ENCODE results near the gene DTNA. TPM values are rescaled to one million over a fixed set of nuclear protein-coding genes. Genes with fewer than 3 reads are reported as not detected.

The DTNA gene
- total RNA-seq, 1 experiment from 2014 or later, result 10.4 TPM

DNA sequence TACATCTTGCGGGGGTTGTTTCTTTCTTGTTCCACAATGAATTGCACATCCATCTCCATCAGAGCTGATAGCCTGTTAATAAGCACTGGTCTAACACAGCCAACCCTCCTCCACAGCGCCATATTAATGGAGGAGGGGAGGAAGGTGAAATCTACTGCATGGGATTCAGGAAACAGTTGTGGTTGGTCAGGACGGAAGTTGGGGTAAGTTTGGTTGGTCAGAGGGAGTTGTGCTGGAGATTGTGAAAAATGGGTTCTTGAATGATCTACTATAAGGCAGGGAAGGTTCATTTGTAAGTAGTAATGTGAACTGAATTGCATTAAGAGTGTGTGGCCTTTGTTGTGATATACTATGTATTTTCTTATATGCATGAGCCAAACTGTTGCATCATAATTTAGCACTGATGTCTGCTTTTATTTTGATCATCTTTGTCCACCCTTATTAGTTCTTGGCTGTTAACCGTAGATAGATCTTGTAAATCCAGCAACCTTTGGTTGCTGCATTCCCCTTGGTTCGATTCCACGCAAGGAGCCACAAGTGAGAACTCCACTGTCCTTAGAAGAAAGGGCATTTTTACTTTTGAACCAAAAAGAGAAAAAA lies 180.5 kb downstream of the DTNA start:
- POLR2A ChIA-PET, result no interaction called here
- Histone ChIP-seq H3K36me3 (ENCODE audit: control insufficient read depth, insufficient read depth, low read length) (no peaks in the 10 kb centered on the region), H3K4me1 (no peaks in the 10 kb centered on the region), H3K4me3 (ENCODE audit: low read depth, low read length) (no peak overlapping the region), H3K9me3 (no peaks in the 10 kb centered on the region), H3K27me3 (replicated peaks; ENCODE audit: control insufficient read depth, insufficient read depth, low read length) (no peaks in the 10 kb centered on the region)
- intact Hi-C loops (cut with micrococcal nuclease; ENCODE audit: unreplicated experiment), result no loop called here
- H3K36me3 Mint-ChIP-seq (ENCODE audit: insufficient read depth, unreplicated experiment), result no peaks in the 10 kb centered on the region
- H3K9me3 Mint-ChIP-seq (ENCODE audit: unreplicated experiment), result peaks cover 11% of the 10 kb centered on the region
- no peaks in the 10 kb centered on the region for H3K4me1 Mint-ChIP-seq (ENCODE audit: low read depth, unreplicated experiment)
- DNase-seq, result no peak
- no peaks in the 10 kb centered on the region for H3K27me3 Mint-ChIP-seq (ENCODE audit: insufficient read depth, unreplicated experiment)
- H3K27ac Mint-ChIP-seq (ENCODE audit: unreplicated experiment), result no peak overlapping the region
- CTCF ChIA-PET, result no interaction called here
- no peak for TF ChIP-seq CTCF (IDR thresholded peaks at IDR 0.05; ENCODE audit: insufficient read depth in 1 of 2, low read depth in 1 of 2, low read length in 1 of 2, severe bottlenecking in 1 of 2, unreplicated experiment in 1 of 2)
- no peak overlapping the region for H3K4me3 Mint-ChIP-seq (ENCODE audit: unreplicated experiment)
- no TSS peak for BruUV-seq (replicated peaks)

DNA sequence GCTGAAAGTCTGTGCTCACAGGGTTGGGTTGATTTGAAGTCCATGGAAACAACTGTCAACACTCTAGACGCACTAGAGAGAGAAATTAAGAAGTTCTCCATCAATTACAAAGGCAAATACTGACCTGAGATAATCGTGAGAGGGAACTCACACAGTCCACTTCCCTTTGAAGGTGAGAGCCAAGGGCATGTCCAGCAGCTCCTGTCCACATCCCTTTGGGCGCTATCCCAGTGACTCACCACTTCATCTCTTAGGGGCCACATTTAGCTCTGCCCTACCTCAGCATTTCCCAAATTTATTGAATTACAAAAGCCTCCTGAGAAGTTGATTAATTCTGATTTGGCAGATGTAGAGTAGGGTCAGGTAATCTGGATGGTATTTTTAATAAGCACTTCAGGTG lies 182.3 kb downstream of the DTNA start:
- Mint-ChIP-seq H3K9me3 (ENCODE audit: unreplicated experiment) (peaks cover 11% of the 10 kb centered on the region), H3K27me3 (ENCODE audit: insufficient read depth, unreplicated experiment) (no peaks in the 10 kb centered on the region), H3K27ac (ENCODE audit: unreplicated experiment) (no peak overlapping the region), H3K4me3 (ENCODE audit: unreplicated experiment) (no peak overlapping the region), H3K36me3 (ENCODE audit: insufficient read depth, unreplicated experiment) (no peaks in the 10 kb centered on the region), H3K4me1 (ENCODE audit: low read depth, unreplicated experiment) (no peaks in the 10 kb centered on the region)
- ChIA-PET CTCF (no interaction called here), POLR2A (no interaction called here)
- intact Hi-C loops (cut with micrococcal nuclease; ENCODE audit: unreplicated experiment), result no loop called here
- no peaks in the 10 kb centered on the region for H3K9me3 ChIP-seq
- no peak for TF ChIP-seq CTCF (IDR thresholded peaks at IDR 0.05; ENCODE audit: insufficient read depth in 1 of 2, low read depth in 1 of 2, low read length in 1 of 2, severe bottlenecking in 1 of 2, unreplicated experiment in 1 of 2)
- H3K4me3 ChIP-seq (ENCODE audit: low read depth, low read length), result no peak overlapping the region
- H3K36me3 ChIP-seq (ENCODE audit: control insufficient read depth, insufficient read depth, low read length), result no peaks in the 10 kb centered on the region
- BruUV-seq (replicated peaks), result no TSS peak
- no peaks in the 10 kb centered on the region for H3K27me3 ChIP-seq (replicated peaks; ENCODE audit: control insufficient read depth, insufficient read depth, low read length)
- no peak for DNase-seq
- H3K4me1 ChIP-seq, result no peaks in the 10 kb centered on the region

DNA sequence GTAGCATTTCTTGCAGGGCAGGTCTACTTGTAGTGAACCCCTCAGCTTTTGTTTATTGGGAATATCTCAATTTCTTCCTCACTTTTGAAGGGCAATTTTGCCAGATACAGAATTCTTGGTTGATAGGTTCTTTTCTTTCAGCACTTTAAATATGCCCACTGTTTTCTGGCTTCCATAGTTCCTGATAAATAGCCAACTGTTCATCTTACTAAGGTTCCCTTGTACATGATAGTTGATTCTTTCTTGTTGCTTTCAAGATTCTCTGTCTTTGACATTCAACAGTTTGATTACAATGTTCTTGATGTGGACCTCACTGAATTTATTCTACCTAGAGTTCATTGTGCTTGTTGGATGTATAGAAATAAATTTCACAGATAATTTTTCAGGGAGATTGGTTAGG lies 183.1 kb downstream of the DTNA start:
- TF ChIP-seq CTCF (IDR thresholded peaks at IDR 0.05; ENCODE audit: insufficient read depth in 1 of 2, low read depth in 1 of 2, low read length in 1 of 2, severe bottlenecking in 1 of 2, unreplicated experiment in 1 of 2), result no peak
- no TSS peak for BruUV-seq (replicated peaks)
- H3K4me3 ChIP-seq (ENCODE audit: low read depth, low read length), result no peak overlapping the region
- CTCF ChIA-PET, result no interaction called here
- intact Hi-C loops (cut with micrococcal nuclease; ENCODE audit: unreplicated experiment), result no loop called here
- no peaks in the 10 kb centered on the region for H3K9me3 ChIP-seq
- no peak overlapping the region for H3K27ac Mint-ChIP-seq (ENCODE audit: unreplicated experiment)
- DNase-seq, result no peak
- no peak overlapping the region for H3K4me3 Mint-ChIP-seq (ENCODE audit: unreplicated experiment)
- no peaks in the 10 kb centered on the region for H3K27me3 ChIP-seq (replicated peaks; ENCODE audit: control insufficient read depth, insufficient read depth, low read length)
- POLR2A ChIA-PET, result no interaction called here
- H3K36me3 Mint-ChIP-seq (ENCODE audit: insufficient read depth, unreplicated experiment), result no peaks in the 10 kb centered on the region
- H3K27me3 Mint-ChIP-seq (ENCODE audit: insufficient read depth, unreplicated experiment), result no peaks in the 10 kb centered on the region
- H3K4me1 ChIP-seq, result no peaks in the 10 kb centered on the region
- H3K4me1 Mint-ChIP-seq (ENCODE audit: low read depth, unreplicated experiment), result no peaks in the 10 kb centered on the region
- H3K9me3 Mint-ChIP-seq (ENCODE audit: unreplicated experiment), result peaks cover 11% of the 10 kb centered on the region
- no peaks in the 10 kb centered on the region for H3K36me3 ChIP-seq (ENCODE audit: control insufficient read depth, insufficient read depth, low read length)
